COLO668 (cell line): ENCODE measurements around the gene ADSS1.

ENCODE experiments used
- DNase-seq: peaks from one replicate; lab custom pipeline; 2025; ENCODE audit not compliant: unreplicated experiment; lab: John Stamatoyannopoulos, UW

The ADSS1 gene

DNA sequence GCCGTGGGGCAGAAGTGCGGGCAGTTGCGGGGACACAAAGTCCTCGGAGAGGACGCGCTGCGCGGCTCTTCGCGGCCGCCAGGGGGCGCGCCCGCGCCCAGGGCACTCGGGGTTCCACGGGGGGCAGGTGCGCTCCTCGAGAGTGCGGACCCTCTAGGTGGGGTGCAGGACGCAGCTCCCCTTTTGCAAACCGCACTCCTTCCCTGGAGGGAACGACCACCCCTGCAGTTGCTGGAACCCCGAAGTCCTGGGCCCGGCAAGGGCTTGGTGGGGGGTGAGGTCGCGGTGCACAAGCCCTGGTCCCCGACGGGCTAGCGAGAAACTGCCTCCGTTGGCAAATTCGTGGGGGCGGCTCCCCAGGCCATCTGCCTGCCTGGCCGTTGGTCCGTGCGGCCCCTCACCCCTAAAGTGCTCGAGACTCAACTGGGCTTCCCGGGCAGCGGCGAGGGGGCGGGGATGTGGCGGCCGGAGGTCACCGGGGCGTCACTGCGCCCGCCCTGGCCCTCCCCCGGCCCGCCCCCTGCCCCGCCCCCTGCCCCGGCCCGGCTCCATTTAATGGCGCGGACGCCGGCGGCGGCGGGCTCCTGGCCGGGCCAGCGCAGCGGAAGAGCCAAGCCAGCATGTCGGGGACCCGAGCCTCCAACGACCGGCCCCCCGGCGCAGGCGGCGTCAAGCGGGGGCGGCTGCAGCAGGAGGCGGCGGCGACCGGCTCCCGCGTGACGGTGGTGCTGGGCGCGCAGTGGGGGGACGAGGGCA lies at the start of gene ADSS1:
TSS of gene ADSS1 (plus strand) at position 579 of the 756 bp plus-strand sequence. CDS start at position 621, 42 bp downstream.
- peak; percentile 56 for DNase-seq

DNA sequence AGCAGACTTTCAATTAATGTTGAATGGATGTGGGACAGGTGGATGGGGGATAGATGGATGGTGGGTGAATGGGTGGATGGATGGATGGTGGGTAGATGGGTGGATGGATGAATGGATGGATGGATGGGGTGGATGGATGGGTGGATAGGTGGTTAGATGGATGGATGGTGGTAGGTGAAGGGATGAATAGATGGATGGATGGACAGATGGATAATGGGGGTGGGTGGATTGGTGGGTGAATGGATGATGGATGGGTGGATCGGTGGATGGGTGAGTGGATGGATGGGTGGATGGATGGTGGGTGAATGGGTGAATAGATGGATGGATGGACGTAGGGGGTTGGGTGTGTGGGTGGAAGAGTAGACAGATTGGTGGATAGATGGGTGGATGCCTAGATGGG lies 48.6 kb upstream of the ADSS1 start:
- no peak for DNase-seq

DNA sequence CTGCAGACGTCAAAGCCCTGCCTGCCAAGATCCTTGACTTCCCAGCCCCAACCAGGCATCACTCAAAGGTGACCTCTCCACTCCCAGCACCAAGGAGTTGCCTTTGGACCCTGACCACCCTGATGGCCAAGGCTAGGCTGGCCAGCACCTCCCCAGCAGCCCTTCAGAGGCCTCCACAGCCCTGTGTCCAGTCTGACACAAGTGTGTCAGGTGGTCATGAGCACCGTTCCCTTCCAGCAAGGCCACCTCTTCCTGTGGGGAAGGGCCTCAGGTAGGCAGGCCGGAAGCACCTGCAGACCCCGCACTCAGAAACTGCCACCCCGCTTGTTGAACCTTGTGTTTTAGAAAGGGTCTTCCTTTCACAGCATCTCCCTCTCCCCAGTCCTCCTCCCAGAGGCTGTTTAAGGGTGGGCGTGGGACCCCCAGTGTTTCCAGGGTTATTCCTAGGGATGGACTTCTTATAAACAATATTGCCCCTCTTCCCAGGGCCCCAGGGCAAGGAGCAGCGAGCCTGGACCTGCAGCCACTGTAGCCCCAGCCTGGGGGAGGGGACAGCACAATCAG lies 47.8 kb upstream of the ADSS1 start:
- DNase-seq, result no peak

DNA sequence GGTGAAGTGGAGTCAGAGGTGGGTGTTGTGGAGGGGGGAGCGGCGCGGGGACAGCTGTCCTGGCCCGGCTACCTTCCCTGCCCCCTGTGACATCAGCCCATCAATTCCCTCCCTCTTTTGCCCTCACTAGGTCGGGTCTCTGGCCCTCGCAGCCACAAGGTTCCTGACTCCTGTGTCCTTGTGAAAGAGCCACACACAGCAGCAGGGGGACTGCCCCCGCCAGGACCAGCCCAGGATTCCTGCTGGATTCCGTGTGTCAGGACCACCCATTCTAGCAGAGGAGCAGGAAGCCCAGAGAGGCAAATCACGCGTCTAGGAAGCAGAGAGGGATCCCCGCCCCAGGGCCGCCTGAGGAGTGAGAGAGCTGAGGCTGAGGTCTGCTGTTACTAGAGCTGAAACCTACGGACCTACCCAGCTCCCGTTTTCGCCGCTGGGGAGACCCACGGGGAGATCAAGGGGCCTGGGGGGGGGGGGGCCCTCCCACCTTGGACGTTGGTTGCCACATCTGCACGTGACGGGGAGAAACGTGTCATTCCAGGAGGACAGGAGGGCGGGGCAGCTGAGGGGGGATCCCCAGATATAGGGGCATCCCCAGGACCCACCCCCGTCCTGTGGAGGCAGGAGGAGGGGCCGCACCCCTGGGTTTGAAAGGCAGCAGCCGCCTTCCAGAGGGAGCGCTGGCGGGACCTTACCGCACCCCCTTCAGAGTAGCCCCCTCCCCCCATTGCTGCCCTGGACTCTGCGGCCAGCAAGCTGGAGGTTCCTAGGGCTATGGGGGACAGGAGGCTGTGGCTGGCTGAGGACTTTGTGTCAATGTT lies 47.1 kb upstream of the ADSS1 start:
- no peak for DNase-seq

DNA sequence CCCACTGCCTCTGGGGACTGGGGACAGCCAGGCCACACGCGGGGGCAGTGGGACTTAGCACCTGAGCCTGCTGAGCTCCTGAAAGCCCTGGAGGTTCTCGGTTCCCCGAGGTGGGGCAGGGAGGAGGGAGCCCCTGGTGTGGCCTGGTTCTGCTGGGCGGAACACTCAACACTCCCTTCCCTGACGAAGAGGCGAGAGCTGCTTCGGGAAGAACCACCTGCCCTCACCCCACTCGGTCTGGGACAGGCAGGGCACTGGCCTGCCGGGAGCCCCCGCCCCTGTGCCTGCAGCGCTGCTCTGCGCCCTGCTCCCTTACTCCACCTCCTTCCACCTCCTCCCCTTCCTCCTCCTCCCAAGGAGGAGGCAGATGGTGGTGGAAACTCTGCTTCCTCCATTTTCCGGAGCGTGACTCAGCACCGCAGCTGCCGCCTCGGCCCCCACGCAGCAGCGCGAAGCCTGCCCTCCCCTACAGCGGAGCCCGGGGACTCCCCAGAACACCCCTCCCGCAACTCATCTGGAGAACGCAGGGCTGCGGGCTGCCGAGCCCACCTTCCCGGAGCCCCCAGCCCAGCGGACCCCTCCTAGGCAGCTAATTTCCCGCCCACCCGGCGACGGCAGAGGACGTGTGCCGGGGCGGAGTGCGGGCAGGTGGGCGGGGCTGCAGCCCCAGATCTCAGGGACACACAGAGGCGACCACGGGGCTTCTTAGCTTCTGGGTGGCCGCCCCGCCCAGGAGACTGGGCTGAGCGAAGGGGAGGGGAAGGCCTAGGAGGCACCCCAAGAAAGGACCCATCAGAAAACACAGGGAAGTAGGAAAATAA lies 46.3 kb upstream of the ADSS1 start:
- DNase-seq, result peak; percentile 60

DNA sequence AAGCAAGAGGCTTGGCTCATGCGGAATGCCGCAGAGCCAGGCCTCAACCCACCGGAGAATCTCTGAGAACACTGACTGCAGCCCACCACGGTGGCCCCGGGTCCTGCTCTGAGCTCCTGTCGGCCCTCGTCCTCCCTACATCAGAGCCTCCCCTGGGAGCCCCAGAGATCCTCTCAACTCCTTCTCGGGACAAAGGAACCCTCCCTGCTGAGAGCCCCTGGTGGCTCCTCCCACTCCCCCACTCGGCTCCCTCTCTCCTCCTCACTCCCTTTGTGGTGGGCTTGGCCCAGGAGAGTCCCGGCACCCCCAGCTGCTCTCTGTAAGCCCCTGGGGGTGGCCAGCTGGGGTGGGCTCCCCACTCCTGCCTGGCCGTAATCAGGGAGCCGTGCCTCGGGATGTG lies 45.7 kb upstream of the ADSS1 start:
- no peak for DNase-seq

DNA sequence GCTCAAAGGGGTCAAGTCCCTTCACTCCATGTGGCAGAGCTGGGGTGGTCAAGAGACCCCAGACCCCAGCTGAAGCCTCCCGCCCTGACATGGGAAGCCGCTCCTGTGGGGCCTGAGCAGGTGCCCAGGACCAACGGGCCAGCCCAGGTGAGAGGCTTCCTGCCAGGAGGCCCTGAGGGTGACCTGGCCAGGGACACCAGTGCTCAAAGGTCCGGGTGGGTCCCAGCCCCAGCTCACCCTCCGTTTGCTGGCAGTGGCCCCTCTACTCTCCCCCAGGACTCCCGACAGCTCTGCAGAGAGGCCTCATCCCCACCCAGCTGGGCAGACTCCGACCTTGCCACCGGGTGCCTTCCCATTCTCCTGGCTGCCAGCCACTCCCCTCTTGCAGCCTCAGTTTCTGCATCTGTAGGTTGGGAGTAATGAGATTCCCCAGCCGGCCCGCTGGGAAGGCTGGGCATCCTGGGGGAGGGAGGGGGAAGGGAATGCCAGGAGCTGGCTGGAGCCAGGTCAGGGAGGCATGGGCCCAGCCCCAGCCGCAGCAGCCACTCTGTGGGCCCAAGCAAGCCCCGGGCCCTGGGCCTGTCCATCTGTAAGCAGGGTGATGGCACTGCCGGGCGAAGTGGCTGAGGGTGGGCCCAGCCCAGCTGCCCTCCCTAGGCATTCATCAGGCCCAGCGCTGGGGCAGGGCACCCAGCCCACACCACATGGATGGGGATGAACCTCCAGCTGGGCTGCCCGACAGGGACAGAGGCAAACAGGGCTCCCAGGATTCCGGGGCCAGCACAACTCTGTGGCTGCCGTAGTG lies 44.9 kb upstream of the ADSS1 start:
- no peak for DNase-seq

DNA sequence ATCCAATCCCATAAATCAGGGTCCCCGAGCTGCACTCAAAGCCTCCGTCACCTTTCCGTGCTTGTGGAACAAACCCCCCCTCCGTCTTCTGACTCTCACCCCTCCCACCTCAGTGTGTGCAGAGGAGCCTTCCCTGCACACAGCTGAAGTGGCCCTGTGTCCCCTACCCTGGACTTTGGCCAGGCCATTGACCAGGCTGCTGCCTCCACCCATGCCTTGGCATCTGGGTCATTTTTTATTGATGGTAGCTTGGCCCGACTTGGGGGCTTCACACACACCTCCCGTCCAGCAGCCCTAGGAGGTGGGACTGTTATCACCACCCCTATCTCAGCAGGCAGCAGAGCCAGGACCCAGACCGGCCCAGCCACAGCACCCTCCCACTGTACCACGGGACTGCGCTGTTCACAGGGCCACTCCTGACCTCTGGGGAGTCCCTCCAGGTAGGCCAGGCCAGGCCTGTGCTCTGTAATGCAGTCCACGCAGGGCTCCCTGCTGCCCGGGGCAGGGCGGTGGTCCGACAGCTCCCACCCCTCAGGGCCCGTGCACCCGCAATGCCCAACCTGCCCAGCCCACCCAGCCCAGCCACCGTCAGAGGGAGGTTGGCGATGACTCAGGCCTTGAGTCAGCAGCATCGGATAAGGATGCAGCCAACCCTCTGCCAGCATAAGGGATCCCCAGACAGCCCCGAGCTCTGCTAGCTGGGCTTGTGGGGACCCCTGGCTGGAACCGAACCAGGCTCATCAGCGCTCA lies 43.8 kb upstream of the ADSS1 start:
- DNase-seq, result no peak

DNA sequence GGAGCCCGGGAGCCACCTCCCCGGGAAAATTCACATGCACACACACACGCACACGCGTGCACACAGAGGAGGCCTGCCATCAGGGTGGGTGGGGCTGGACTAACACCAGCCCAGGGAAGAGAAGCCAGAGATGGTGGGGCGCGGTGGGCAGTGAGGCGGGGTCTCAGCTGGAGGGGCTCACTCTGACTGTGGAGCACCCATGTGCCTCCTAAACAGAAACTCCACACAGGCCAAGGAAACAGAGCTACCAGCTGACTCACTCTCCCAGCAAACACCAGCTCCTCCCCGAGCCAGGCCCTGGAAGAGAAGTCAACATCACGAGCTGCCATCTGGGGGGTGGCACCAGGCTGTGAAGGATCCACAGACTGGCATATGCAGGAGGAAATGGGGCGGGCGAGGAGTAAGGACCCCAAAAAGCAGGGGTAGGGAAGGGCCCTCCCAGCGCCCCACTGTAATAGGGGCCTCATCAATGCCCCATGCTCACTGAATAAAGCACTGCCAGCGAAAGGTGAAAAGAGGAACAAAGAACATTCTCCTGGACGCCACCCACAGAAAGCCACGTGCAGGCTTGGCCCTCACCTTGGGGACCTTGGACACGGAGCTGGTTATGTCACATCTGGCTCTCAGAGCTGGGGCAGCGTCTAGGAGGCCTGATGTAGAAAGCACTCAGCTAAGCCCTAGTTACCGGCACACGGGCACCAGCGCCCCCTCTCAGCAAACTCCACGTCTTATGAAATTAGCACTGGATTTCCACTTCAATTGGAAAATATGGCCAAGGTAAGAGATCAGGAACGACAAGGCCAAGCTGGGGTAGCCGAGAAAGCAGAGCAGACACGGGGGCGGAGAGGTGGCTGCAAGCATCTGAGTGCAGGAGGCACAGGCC lies 43.0 kb upstream of the ADSS1 start:
- DNase-seq, result no peak

DNA sequence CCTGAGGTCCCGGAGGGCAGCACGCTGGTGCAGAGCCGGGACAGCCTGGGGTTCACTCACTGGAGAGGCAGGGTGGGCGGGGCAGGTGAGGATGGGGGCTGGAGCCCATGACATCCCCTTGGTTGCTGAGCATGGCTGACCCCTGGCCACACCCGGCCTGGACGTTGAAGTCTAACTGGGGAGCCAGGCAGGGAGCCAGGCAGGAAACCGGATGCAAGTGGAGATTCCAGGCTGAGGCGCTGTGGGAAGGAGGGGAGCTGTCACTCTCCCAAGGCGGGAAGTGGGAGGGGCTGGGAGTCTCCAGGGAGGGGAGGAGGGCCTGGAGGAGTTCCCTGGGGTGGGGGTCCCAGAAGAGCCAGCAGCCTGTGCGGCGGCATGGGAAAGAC lies 42.3 kb upstream of the ADSS1 start:
- no peak for DNase-seq

DNA sequence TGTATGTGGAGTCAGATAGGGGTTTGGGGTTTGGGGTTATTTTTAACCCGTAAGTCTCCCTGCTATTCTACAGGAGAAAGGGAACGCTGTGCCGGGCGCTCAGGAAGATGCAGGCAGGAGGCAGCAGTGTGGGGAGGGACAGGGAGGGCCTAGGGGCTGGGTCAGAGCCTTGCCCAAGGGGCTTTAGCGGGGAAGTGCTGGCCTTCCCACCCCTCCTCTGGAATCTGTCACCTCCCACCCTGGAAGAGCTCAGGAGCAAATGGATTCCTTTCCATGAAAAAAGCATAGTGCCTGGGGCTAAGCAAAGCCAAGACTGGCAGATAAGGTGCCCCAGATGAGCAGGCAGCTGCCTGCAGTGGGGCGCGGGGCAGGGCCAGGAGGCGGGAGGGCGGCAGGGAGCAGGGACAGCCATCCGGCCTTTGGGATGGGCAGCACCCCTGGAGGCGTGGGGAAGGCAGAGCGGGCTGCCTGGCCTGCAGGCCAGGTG lies 41.9 kb upstream of the ADSS1 start:
- no peak for DNase-seq

DNA sequence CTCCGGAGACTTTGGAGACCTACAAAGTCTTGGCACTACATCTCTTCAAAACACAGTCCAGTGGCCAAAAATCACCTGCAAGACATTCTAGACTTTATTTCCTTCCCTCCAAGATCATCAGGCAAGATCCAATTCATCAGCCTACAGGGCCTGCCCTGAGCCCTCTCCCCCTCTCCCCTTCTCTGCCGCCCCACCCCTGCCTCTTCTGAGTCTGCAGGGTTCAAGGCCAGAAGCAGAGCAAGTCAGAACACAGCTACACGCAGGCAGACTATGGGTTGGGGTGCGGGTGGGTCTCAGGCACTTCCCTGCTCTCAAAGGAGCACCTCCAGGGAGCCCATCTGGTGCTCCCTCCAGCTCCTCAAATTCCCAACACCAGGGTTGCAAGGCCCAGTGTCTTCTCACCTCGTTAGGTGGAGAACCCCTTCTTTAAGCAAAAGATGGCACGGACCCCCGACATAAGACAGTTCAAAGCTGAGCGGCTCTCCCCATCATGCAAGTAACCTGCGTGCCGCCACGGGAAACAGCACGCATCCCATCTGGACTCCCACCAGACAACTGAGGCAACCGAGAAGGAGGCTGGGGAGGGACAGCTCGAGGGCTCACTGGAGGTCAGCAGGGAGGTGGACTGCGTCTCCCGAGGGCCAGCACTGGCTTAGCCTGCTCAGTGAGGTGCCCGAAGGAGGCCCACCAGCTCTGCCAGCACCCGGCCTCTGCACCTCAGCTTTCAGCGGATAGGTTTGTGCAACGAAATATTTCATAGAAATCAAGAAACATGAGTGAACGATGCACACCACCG lies 40.2 kb upstream of the ADSS1 start:
- DNase-seq, result no peak

DNA sequence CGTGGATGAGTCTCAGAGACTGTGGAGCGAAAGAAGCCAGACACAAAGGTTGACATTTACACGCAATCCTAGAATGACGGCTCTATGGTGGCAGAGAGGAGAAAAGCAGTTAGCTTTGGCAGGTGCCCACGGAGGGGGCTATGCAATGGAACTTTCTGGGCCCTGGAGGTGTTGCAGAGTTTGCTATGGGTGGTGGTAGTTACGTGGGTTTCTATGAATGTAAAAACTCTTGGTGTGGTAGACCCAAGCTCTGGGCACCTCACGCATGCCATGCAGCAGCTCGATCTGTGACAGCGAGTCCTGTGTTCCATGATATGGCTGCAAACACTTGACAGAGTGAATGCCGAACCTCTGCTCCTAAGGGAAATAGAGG lies 39.6 kb upstream of the ADSS1 start:
- no peak for DNase-seq

DNA sequence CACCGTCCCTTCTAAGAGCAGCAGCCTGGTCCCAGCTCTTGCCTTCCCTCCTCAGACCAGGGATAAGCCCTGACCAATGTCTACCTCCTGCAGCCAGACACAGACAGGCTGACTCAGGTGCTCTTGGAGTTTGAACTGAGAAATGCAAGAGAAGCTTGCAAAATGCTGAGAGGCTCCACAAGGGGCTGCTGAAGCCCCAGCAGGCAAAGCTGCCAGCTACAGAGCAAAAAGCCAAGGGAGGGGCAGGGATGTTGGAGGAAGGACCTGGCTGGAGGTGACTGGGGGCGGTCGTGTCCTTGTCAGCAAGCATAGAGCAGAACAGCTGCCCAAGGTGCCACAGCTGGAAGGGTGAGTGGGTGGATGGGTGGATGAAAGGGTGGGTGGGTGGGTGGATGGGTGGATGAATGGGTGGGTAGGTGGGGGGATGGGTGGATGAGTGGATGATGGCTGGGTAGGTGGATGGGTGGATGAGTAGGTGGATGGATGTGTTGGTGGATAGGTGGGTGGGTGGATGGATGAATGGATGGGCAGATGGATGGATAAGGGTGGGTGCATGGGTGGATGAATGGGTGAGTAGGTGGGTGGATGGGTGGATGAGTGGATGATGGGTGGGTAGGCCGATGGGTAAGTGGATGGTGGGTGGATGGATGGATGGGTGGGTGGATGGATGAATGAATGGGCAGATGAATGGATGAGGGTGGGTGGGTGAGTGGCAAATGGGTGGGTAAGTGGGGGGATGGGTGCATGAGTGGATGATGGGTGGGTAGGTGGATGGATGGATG lies 38.6 kb upstream of the ADSS1 start:
- DNase-seq, result no peak

DNA sequence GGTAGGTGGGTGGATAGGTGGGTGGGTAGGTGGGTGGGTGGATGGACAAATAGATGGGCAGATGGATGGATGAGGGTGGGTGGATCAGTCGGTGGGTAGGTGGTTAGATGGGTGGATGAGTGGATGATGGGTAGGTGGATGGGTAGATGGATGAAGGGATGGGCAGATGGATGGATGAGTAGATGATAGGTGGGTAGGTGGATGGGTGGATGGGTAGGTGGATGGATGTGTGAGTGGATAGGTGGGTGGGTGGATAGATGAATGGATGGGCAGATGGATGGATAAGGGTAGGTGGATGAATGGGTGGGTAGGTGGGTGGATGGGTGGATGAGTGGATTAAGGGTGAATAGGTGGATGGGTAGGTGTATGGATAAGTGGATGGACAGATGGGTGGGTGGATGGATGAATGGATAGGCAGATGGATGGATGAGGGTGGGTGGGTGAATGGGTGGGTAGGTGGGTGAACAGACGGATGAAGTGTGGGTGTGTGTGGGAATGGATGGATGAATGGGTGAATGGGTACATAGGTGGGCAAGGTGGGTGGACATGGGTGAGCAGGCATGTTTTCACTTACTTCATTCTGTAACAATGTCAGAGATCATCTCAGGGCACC lies 37.9 kb upstream of the ADSS1 start:
- DNase-seq, result no peak

DNA sequence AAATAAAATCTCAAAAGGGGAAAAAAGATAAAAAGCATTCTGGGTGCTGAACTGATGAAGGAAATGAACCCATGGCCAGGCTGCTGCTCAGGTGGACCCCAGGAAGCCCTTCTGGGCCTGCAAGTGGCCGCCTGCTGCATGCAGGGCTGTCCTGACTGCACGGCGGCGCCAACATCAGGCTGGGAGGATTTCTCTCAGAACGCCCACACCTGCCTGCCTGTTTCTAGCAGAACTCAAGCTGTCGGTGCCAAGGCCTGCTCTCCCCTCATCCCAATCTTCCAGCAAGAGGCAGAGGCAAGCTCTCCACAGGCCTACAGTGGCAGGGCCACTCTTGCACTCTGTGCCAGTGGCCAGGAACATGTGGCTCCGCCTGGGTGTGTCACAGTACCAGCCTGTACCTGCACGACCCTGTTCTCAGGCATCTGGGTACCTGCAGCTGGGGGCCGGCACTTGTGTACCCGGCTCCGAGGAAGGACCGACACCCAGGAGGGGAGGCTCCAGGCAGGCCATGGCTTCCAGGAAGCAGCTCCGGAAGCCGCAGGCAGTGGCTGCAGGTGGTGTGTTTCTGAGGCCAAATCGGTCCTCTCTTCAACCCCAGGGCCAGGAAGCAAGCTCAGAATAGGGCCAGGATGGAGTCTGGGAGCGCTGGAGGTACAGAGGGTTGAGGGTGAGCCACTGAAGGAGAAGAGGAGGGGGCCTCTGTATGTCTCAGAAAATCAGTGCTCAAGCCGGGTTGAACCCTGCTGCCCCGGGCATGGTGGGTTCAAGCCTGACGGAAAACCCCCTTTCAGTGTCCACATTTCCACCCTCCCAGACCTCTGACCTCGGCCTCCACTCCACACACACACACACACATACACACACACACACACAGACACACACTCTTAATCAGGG lies 37.2 kb upstream of the ADSS1 start:
- no peak for DNase-seq
